CD4-positive, alpha-beta T cell treated with Interleukin-4 for 4 hours (primary cell): ENCODE data around the gene APOBEC3F.
"Not testable (repeated sequence)": the region's sequence is repeated elsewhere in the genome, so short reads cannot be mapped to it uniquely, and the experiment has no call there.

ENCODE experiments used
- DNase-seq: peaks from one replicate; pipeline ENCODE4 v3.0.0-alpha.2; 2020

Gene APOBEC3F

GRCh38 chr22:39040538-39041296, at the start of gene APOBEC3F:
Gene APOBEC3F, plus strand, starts transcription at chr22:39040864. Its CDS starts 97 bp downstream, at chr22:39040961.
- DNase-seq, result peak; percentile 87

GRCh38 chr22:38992871-38993371, 47.7 kb upstream of the APOBEC3F start:
- DNase-seq, result not testable (repeated sequence)

DNA sequence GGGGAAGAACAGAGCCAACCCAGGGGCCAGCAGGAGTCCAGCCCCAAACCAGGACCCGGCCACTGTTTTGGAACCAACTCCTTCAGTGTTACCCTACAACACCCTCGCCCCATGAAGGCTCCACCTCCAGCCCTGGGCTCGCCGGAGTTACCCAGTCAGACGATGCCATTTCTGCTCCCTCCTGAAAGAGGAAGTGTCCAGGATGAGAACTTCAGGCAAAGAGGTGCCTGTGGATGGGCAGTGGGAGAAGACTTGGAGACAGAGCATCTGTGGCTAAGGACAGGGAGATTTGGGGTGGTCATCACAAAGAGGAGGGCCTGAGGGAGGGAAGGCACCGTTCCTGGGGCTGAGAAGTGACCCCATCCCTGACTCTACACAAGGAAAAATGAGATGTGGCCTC, 44.6 kb upstream of the APOBEC3F start:
- DNase-seq, result no peak

- no peak for DNase-seq
These were observed 43.1 kb upstream of the APOBEC3F start for GRCh38 chr22:38997518-38997917.

- DNase-seq, result peak; percentile 81
These were observed 37.5 kb upstream of the APOBEC3F start for GRCh38 chr22:39003165-39003638.

GRCh38 chr22:39007177-39007576, 33.5 kb upstream of the APOBEC3F start:
- DNase-seq, result no peak

GRCh38 chr22:39008271-39008850, 32.3 kb upstream of the APOBEC3F start:
- DNase-seq, result not testable (repeated sequence)

DNA sequence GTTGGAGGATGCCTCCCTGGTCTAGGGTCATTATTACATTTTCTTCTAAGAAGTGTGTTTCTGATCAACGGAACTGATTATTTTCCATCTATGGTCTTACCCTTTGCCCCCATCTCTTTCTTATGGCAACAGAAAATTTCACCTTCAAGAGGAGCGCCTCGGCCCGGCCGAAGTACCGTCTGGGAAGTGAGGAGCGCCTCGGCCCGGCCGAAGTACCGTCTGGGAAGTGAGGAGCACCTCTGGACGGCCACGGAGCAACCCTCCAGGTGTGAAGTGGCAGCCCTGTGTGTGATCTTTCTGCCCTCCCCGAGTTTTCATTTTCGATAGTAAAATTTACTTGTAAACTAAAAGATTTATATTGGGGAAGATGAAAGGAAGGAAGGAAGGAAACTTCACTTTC, 29.7 kb upstream of the APOBEC3F start:
- DNase-seq, result no peak

- DNase-seq, result no peak
These were observed 27.8 kb upstream of the APOBEC3F start for GRCh38 chr22:39012533-39013511.

DNA sequence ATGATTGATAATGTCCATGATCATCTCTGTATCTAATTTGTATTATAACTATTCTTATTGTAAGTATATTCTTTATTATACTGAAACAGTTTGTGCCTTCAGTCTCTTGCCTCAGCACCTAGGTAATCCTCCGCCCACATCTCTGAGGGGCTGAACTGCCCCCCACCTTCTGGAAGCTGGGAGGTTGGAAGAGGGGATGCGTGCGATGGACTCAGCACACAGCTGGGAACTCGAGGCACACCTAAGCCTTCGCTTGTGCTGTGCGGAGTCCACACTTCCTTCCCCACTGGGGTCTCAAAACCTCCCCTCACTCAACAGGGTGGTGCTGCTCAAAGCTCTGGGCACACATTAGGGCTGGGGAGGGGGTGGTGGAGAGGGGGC, 27.1 kb upstream of the APOBEC3F start:
- DNase-seq, result not testable (repeated sequence)

DNA sequence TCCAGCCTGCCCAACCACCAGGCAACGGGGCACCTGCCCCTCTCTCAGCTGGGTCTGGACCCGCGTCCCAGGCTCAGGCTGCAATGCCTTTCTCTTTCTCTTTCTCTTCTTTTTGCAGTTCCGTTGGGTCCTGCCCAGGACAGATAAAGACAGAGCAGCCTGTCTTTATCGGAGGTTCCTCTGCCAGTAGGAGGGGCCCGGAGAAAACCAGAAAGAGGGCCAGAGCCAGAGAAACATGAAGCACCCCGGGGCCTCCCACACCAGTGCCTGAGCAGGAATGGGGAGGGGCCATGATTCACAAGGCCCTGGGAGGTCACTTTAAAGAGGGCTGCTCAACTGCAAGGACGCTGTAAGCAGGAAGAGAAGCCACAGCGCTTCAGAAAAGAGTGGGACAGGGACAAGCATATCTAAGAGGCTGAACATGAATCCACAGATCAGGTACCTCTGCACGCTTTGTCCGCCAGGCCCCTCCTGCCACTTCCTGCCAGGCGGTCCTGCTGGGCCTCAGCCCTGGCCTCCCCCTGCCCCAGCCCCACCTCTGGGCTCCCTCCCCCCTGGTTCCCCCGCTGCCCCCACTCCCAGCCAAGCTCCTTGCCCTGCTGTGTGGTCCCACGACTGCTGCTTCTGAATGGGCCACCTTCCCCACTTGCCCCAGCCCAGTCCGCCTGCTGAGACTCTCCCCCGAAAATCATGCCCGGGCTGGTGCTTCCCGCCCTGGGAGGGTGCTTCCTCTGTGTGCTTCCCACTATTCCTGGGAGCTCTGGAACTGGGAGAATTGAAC, 26.5 kb upstream of the APOBEC3F start, which contains the start of gene APOBEC3C:
Gene APOBEC3C, plus strand, starts transcription at position 316 of the 781 bp plus-strand sequence. Its CDS starts 106 bp downstream, at position 422.
- peak; percentile 92 for DNase-seq

DNA sequence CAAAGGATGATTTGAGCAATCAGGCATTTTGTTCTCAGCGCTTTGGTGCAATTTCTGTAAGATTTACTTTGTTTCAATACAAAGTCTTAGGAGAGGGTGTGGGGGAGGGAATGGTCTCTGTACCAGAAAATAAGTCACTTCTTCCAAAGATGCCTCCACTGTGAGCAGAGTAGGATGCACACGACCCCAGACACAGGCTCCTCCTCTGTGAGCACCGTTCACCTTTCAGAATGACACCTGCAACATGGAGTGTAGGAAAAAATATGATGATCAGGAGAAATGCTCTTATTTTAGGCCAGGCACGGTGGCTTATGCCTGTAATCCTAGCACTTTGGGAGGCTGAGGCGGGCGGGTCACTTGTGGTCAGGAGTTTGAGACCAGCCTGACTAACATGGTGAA, 25.9 kb upstream of the APOBEC3F start:
- DNase-seq, result not testable (repeated sequence)

- no peak for DNase-seq
These were observed 24.1 kb upstream of the APOBEC3F start for GRCh38 chr22:39016592-39016991.

- DNase-seq, result no peak
These were observed 22.9 kb upstream of the APOBEC3F start for GRCh38 chr22:39017596-39018365.

- DNase-seq, result not testable (repeated sequence)
These were observed 20.5 kb upstream of the APOBEC3F start for GRCh38 chr22:39020021-39020651.

GRCh38 chr22:39021552-39022250, 19.0 kb upstream of the APOBEC3F start:
- no peak for DNase-seq

DNA sequence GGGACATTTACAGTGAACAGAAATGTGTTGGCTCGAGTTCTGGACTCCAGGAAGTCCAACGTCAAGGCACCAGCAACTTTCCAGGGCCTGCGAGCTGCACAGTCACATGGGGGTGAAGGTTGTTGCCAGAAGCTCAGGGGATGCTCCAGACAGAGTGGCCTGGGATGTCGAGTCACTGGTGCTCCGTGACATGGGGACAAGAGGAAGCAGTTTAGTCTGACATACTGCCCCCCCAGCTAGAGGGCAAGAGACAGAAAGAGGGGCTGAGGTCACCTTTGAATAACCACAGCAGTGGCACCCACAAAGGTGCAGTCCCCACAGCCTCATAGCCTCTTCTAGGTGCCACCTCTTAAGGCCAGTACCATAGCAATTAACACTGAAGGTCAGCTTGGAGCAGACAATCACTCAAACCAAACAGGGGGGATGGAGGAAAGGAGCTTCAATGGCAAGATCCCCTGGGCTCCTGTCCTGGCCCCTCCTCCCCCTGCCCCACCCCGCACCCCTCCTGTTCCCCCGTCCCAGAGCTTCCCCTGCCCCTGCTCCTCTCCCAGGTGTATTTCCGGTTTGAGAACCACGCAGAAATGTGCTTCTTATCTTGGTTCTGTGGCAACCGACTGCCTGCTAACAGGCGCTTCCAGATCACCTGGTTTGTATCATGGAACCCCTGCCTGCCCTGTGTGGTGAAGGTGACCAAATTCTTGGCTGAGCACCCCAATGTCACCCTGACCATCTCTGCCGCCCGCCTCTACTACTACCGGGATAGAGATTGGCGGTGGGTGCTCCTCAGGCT, 15.9 kb upstream of the APOBEC3F start:
- DNase-seq, result peak; percentile 39

DNA sequence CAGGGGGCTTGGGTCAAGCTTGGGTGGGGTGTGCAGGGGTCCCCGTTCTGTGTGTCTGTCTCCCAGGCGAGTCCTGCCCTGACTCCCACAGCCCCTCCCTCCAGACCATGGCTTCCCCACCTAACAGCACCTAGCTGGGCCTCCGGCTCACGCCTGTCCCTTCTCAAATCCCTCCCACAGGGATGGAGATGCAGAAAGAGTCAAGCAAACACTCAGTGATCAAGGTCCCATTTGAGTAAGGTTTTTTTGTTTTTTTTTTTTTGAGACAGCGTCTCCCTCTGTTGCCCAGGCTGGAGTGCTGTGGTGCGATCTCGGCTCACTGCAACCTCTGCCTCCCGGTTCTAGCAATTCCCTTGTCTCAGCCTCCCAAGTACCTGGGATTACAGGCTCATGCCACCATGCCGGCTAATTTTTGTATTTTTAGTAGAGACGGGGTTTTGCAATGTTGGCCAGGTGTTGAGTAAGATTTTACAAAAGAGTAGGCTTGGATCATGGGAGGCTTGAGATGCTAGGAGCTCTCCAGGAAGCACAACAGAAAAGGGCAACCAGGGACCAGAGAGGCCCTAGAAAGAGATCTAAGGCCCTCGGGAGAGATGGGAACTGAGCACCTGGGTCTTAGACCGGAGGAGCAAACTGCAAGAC, 14.0 kb upstream of the APOBEC3F start:
- no peak for DNase-seq

- DNase-seq, result no peak
These were observed 12.9 kb upstream of the APOBEC3F start for GRCh38 chr22:39027717-39028116.
